Esophagus squamous epithelium (tissue), 4 donors: ENCODE results near the gene TP53I13.

Experiments
- POLR2A ChIP-seq, 4 donors: fragments of 450-650 bp; IDR thresholded peaks; one replicate each; pipeline ENCODE4 v1.6.1; 2017; ENCODE audit warnings: antibody characterized with exemption in 4 of 4, mild to moderate bottlenecking in 4 of 4, moderate library complexity in 3 of 4
- TF ChIP-seq, protein P1 (sequence below), 6 experiments: fragments of 450-650 bp in 4 of 6; fragments of 200-600 bp in 2 of 6; sonication (generic) in 2 of 6; IDR thresholded peaks; one replicate each; pipeline ENCODE4 v1.5.1; 2016 to 2019; ENCODE audit warnings: antibody characterized with exemption in 6 of 6, mild to moderate bottlenecking in 4 of 6, moderate library complexity in 4 of 6

DNA sequence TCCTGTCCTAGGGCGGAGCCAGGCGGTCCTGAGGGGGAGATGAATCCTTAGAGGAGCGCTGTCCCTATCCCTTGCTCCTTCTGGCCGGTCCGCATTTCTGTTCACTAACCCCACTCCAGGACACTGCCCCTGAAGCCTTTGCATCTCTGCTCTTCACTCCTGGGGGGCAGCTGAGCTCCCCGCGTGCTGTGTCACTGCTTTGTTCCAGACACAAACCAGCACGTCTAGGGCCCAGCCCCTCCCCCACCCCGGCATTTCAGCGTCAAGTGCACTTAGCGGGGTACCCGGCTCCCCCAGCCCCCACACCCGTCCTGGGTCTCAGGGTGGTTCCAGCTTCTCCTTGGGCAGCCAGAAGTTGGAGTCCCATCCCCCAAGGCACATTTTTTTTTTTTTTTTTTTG lies 45.4 kb downstream of the TP53I13 start:
- TF ChIP-seq, protein P1, sequence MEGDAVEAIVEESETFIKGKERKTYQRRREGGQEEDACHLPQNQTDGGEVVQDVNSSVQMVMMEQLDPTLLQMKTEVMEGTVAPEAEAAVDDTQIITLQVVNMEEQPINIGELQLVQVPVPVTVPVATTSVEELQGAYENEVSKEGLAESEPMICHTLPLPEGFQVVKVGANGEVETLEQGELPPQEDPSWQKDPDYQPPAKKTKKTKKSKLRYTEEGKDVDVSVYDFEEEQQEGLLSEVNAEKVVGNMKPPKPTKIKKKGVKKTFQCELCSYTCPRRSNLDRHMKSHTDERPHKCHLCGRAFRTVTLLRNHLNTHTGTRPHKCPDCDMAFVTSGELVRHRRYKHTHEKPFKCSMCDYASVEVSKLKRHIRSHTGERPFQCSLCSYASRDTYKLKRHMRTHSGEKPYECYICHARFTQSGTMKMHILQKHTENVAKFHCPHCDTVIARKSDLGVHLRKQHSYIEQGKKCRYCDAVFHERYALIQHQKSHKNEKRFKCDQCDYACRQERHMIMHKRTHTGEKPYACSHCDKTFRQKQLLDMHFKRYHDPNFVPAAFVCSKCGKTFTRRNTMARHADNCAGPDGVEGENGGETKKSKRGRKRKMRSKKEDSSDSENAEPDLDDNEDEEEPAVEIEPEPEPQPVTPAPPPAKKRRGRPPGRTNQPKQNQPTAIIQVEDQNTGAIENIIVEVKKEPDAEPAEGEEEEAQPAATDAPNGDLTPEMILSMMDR (IDR thresholded peaks at IDR 0.05) = no peak
- no peak for TF ChIP-seq POLR2A (IDR thresholded peaks at IDR 0.05)
